Transverse colon (tissue), 4 donors: ENCODE measurements around the gene POLR2J. TPM values are rescaled to one million over a fixed set of nuclear protein-coding genes. Genes with fewer than 3 reads are reported as not detected.
"Not testable (repeated sequence)": the region's sequence is repeated elsewhere in the genome, so short reads cannot be mapped to it uniquely, and the experiment has no call there.

Experiments used
- DNase-seq: peaks from one replicate; pipeline ENCODE4 v3.0.0-alpha.2; 2019
- H3K27ac ChIP-seq, 4 donors: fragments of 200-600 bp; sonication (generic); 2 replicates each; pipeline ENCODE4 v1.5.1; 2016 to 2018; ENCODE audit warnings: inconsistent platforms in 4 of 4
- H3K27me3 ChIP-seq: fragments of 200-600 bp; sonication (generic); 2 replicates; pipeline ENCODE4 v1.5.1; 2017; ENCODE audit warnings: inconsistent platforms
- H3K36me3 ChIP-seq, 4 donors: fragments of 200-600 bp; sonication (generic); 2 replicates each; pipeline ENCODE4 v1.5.1; 2017 to 2019; ENCODE audit warnings: inconsistent platforms in 4 of 4
- H3K4me1 ChIP-seq, 4 donors: fragments of 200-600 bp; sonication (generic); 2 replicates each; pipeline ENCODE4 v1.5.1; 2017 to 2020; ENCODE audit warnings: inconsistent platforms in 4 of 4
- H3K4me3 ChIP-seq, 4 donors: fragments of 200-600 bp; sonication (generic); 1 replicate in 1 of 4; 2 replicates in 3 of 4; pipeline versions ENCODE4 v1.5.1 to v1.6.1; 2017 to 2019; ENCODE audit warnings: inconsistent platforms in 4 of 4
- H3K9me3 ChIP-seq, 2 donors: fragments of 200-600 bp; sonication (generic); 2 replicates each; pipeline ENCODE4 v1.5.1; 2017 to 2019; ENCODE audit warnings: inconsistent platforms in 2 of 2
- EP300 ChIP-seq: sonication (generic); formaldehyde crosslinking; IDR thresholded peaks from one replicate; pipeline ENCODE4 v1.6.1; 2017; ENCODE audit warnings: antibody characterized with exemption, low read depth
- POLR2A ChIP-seq: fragments of 450-650 bp; IDR thresholded peaks from one replicate; pipeline ENCODE4 v1.6.1; 2016; ENCODE audit warnings: antibody characterized with exemption, mild to moderate bottlenecking, moderate library complexity
- POLR2AphosphoS5 ChIP-seq, 3 donors: sonication (generic); formaldehyde crosslinking; IDR thresholded peaks; one replicate each; pipeline ENCODE4 v1.6.1; 2016; ENCODE audit warnings: antibody characterized with exemption in 3 of 3
- WGBS, 2 donors: methylation state at CpG; one replicate each; pipeline ENCODE4 v1.1.5; 2018; ENCODE audit warnings: low coverage in 1 of 2; 5-methylcytosine and 5-hydroxymethylcytosine counted together
- in situ Hi-C, 4 donors: fragments of 200-750 bp; cut with MboI; loops; one replicate each; pipeline versions ENCODE4 v1.15.0 to v1.15.1; 2017; ENCODE audit warnings: low sequenced_read_pairs in 3 of 4, low pct_ligation_motif_present in 1 of 4, low pct_unique_long_range_greater_than_20kb in 1 of 4
- intact Hi-C: fragments of 100-400 bp; cut with DNase I; formaldehyde crosslinking; loops from one replicate; pipeline ENCODE4 v1.15.1; 2023; ENCODE audit warnings: low total_unique reads
- total RNA-seq, 4 donors: library from RNA; depleted of rRNA; stranded (reverse); fragments of >200 nt; gene quantifications; one replicate each; pipeline ENCODE4 v1.1.0, GENCODE V29; 2016
- TF ChIP-seq, protein P1 (sequence below), 5 experiments: fragments of 200-600 bp in 3 of 5; fragments of 450-650 bp in 2 of 5; sonication (generic) in 3 of 5; IDR thresholded peaks; 1 replicate in 2 of 5; 2 replicates in 3 of 5; pipeline ENCODE4 v1.5.1; 2016 to 2017; ENCODE audit warnings: antibody characterized with exemption in 5 of 5, inconsistent platforms in 3 of 5, mild to moderate bottlenecking in 2 of 5, moderate library complexity in 1 of 5

The POLR2J gene
- total RNA-seq, 4 donors from 2014 or later: 5.4 to 30.3 (median 15.0) TPM

- Histone ChIP-seq H3K4me3 (no peak overlapping the region), H3K4me1 (peaks cover 7 to 10% (median 8%) of the 10 kb centered on the region in 4 donors), H3K27ac (no peak overlapping the region), H3K27me3 (no peaks in the 10 kb centered on the region), H3K9me3 (no peaks in the 10 kb centered on the region), H3K36me3 (peaks cover 0 to 28% (median 8%) of the 10 kb centered on the region in 4 donors)
- intact Hi-C loops: no loop called here
- no peak for TF ChIP-seq POLR2AphosphoS5 (IDR thresholded peaks at IDR 0.05)
- TF ChIP-seq, protein P1, sequence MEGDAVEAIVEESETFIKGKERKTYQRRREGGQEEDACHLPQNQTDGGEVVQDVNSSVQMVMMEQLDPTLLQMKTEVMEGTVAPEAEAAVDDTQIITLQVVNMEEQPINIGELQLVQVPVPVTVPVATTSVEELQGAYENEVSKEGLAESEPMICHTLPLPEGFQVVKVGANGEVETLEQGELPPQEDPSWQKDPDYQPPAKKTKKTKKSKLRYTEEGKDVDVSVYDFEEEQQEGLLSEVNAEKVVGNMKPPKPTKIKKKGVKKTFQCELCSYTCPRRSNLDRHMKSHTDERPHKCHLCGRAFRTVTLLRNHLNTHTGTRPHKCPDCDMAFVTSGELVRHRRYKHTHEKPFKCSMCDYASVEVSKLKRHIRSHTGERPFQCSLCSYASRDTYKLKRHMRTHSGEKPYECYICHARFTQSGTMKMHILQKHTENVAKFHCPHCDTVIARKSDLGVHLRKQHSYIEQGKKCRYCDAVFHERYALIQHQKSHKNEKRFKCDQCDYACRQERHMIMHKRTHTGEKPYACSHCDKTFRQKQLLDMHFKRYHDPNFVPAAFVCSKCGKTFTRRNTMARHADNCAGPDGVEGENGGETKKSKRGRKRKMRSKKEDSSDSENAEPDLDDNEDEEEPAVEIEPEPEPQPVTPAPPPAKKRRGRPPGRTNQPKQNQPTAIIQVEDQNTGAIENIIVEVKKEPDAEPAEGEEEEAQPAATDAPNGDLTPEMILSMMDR (IDR thresholded peaks at IDR 0.05): no peak
- TF ChIP-seq EP300: no peak
- TF ChIP-seq POLR2A: no peak
- in situ Hi-C loops: loop anchor here in 1 of 4 donors (10.0 kb wide), 1 partner anchor 55 kb away; no protein-coding TSS in a partner anchor
- no peak for DNase-seq
- 94 to 95% methylated on average over 6 to 24 of the region's 24 CpGs for WGBS, 2 donors
Measured at GRCh38 chr7:102459221-102459844, 19.4 kb downstream of the POLR2J start.

DNA sequence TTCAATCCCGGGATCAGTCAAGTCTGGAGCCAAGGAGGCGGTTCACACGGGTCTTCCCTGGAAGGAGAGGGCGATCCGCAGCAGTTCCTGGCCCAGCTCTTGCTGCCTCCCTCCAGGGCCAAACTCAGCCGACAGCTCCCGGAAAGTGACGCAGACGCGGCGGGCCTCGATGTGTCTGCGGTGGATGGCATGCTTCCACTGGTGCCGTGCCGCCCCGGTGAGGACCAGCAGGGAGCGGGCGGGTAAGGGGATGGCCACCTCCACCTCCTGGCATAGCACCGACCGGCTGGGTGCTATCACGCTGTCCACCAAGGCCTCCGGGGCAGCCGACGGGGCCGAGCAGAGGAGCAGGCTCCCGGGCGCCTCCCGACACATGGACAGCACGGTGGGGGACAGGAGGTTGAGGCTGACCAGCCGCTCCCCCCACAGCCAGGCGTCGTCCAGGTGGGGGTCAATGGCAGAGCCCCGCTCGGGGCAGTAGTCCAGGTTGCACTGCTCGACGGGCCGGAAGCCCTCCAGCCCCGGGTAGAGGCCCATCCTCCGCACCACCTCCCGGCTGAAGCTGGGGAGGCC lies 21.3 kb downstream of the POLR2J start:
- WGBS, 2 donors: 96% methylated on average over 27 of the region's 40 CpGs; no CpG with 5 or more reads in 1 of the 2 donors
- Histone ChIP-seq H3K27ac (no peak overlapping the region), H3K4me1 (no peaks in the 10 kb centered on the region), H3K4me3 (no peak overlapping the region), H3K27me3 (no peaks in the 10 kb centered on the region), H3K36me3 (peaks cover 0 to 28% (median 8%) of the 10 kb centered on the region in 4 donors), H3K9me3 (no peaks in the 10 kb centered on the region)
- in situ Hi-C loops: loop anchor here in 1 of 4 donors (10.0 kb wide), 1 partner anchor 53 kb away; no protein-coding TSS in a partner anchor
- no peak for DNase-seq
- TF ChIP-seq EP300 (no peak), POLR2AphosphoS5 (IDR thresholded peaks at IDR 0.05) (no peak), POLR2A (no peak)
- TF ChIP-seq, protein P1 (IDR thresholded peaks at IDR 0.05): no peak
- intact Hi-C loops: no loop called here

DNA sequence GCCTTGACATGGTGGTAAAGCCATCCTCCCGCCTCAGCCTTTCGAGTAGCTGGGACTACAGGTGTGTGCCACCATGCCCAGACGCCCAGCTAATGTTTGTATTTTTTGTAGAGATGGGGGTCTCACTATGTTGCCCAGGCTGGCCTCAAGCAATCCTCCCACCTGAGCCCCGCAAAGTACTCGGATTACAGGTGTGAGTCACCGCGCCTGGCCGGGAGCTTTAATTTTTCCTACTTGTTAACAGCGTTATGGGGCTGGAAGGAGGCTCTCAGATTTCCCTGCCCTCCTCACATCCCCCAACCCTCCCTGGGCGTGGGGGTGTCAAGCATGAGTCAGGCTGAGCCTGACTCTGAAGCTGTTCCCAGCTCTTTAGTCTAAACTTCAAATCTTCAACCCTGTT lies 22.4 kb downstream of the POLR2J start:
- Histone ChIP-seq H3K4me1 (no peaks in the 10 kb centered on the region), H3K27ac (no peak overlapping the region), H3K4me3 (no peak overlapping the region), H3K36me3 (peaks cover 0 to 28% (median 8%) of the 10 kb centered on the region in 4 donors), H3K27me3 (no peaks in the 10 kb centered on the region), H3K9me3 (no peaks in the 10 kb centered on the region)
- DNase-seq: no peak
- in situ Hi-C loops: loop anchor here in 1 of 4 donors (10.0 kb wide), 1 partner anchor 52 kb away; no protein-coding TSS in a partner anchor
- TF ChIP-seq, protein P1 (IDR thresholded peaks at IDR 0.05): no peak
- no peak for TF ChIP-seq POLR2AphosphoS5 (IDR thresholded peaks at IDR 0.05)
- 94% methylated on average over 10 of the region's 10 CpGs; no CpG with 5 or more reads in 1 of the 2 donors for WGBS, 2 donors
- intact Hi-C loops: no loop called here

DNA sequence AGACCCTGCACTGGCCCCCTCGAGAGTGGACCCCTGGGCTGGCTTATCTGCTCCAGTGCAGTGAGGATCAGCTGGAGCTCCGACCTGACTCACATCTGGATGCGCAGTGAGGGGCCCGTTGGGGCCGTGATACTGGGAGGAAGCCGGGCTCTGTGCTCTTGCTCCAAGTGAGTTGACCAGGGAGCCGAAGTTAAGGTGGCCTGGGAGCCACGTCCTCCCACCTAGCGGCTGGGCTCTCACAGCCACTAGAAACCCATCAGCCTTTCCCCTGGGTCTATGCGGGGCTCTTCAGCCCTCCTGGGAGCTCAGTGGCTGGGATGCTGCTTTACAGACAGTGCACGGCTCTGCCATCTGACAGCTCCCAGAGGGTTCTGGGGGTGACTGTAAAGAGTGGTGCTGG lies 23.1 kb downstream of the POLR2J start:
- intact Hi-C loops (no loop called here), in situ Hi-C loops (loop anchor here in 1 of 4 donors (10.0 kb wide), 1 partner anchor 51 kb away; no protein-coding TSS in a partner anchor)
- Histone ChIP-seq H3K27me3 (no peaks in the 10 kb centered on the region), H3K4me1 (no peaks in the 10 kb centered on the region), H3K9me3 (no peaks in the 10 kb centered on the region), H3K36me3 (peaks cover 0 to 28% (median 8%) of the 10 kb centered on the region in 4 donors), H3K4me3 (no peak overlapping the region), H3K27ac (no peak overlapping the region)
- no peak for TF ChIP-seq POLR2A
- TF ChIP-seq EP300: no peak
- TF ChIP-seq, protein P1 (IDR thresholded peaks at IDR 0.05): no peak
- DNase-seq: no peak
- 87% methylated on average over 11 of the region's 11 CpGs; no CpG with 5 or more reads in 1 of the 2 donors for WGBS, 2 donors

DNA sequence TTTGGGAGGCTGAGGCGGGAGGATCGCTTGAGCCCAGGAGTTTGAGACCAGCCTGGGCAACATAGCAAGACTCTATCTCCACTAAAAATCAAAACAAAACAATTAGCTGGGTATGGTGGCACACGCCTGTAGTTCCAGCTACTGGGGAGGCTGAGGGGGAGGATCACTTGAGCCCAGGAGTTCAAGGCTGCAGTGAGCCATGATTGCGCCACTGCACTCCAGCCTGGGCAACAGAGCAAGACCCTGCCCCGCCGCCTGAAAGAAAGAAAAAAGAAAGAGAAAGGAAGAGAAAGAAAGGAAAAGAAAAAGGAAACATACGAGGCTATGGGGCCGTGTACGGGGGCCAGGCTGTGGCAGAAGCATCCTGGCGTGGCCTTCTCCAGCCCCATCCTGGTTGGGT lies 23.8 kb downstream of the POLR2J start:
- WGBS, 2 donors: 89% methylated on average over 10 of the region's 10 CpGs; no CpG with 5 or more reads in 1 of the 2 donors
- in situ Hi-C loops: loop anchor here in 1 of 4 donors (10.0 kb wide), 1 partner anchor 50 kb away; no protein-coding TSS in a partner anchor
- H3K4me1 ChIP-seq, DNase-seq, H3K9me3 ChIP-seq, H3K27ac ChIP-seq, H3K27me3 ChIP-seq, intact Hi-C loops, H3K4me3 ChIP-seq: not testable (repeated sequence)
- peaks cover 0 to 28% (median 8%) of the 10 kb centered on the region in 4 donors for H3K36me3 ChIP-seq
